ENCODE results near the gene TSPAN4. TPM values are rescaled to one million over a fixed set of nuclear protein-coding genes. Genes with fewer than 3 reads are reported as not detected.
A peak's percentile ranks its signal among the peaks of the same experiment; 100 is the strongest.

Gene TSPAN4
- total and polyA plus RNA-seq, 2 of the 13 experiments (the other 11 are each of a cell fraction or from before 2014, with no cell fraction given) = 31.7 to 68.3 TPM

DNA sequence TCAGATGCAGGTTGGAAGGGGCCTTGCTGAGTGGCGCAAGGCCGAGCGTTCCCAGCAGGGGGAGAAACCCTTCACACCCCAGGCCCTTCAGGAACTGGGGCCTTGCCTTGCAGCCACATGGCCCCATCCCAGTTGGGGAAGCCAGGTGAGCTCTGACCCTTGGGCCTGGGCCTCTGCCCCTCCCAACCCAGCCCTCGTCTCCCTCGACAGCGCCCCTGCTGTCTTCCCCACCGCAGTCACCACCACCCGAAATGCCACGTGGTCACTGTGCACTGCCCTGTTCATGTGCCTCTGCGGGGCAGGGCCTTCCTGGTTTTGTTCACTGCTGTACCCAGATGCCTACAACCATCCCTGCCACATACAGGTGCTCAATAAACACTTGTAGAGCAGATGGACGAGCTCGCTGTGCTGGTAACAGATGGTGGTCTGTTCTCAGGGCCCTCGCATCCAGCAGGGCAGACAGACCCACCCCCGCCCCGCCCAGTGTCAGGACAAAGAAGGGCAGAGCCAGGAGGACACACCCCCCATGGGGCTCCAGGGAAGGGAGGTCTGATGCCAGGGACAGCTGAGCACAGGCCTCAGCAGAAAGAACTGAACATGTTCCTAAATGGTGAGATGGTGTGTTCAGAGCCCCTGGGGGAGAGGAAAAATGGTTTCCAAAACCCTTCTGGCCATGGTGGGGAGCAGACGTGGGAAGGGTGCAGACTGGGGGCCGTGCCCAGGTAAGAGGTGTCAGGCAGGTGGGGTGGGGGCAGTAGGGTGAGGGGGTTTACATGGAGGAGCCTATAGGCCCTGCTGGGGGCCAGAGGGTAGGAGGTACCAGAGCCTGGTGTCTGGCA, 4.0 kb upstream of the TSPAN4 start (continued):
- peak; percentile 78; the same call in 1 of the 3 replicates for TF ChIP-seq MXI1 (IDR thresholded peaks at IDR 0.05; ENCODE audit: borderline replicate concordance, low read depth, low read length)
- 0 out of 2 replicates have a peak, but pooled peaks have one; percentile 31 for TF ChIP-seq ZNF230 (CRISPR knock-in tag; IDR thresholded peaks at IDR 0.05)
- peak; percentile 91 for TF ChIP-seq HNF4A (CRISPR knock-in tag; IDR thresholded peaks at IDR 0.05)
- TF ChIP-seq, protein P1, sequence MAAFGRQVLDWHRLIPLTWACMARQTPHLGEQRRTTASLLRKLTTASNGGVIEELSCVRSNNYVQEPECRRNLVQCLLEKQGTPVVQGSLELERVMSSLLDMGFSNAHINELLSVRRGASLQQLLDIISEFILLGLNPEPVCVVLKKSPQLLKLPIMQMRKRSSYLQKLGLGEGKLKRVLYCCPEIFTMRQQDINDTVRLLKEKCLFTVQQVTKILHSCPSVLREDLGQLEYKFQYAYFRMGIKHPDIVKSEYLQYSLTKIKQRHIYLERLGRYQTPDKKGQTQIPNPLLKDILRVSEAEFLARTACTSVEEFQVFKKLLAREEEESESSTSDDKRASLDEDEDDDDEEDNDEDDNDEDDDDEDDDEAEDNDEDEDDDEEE (CRISPR knock-in tag; IDR thresholded peaks at IDR 0.05) = no peak
- TF ChIP-seq, protein P2, sequence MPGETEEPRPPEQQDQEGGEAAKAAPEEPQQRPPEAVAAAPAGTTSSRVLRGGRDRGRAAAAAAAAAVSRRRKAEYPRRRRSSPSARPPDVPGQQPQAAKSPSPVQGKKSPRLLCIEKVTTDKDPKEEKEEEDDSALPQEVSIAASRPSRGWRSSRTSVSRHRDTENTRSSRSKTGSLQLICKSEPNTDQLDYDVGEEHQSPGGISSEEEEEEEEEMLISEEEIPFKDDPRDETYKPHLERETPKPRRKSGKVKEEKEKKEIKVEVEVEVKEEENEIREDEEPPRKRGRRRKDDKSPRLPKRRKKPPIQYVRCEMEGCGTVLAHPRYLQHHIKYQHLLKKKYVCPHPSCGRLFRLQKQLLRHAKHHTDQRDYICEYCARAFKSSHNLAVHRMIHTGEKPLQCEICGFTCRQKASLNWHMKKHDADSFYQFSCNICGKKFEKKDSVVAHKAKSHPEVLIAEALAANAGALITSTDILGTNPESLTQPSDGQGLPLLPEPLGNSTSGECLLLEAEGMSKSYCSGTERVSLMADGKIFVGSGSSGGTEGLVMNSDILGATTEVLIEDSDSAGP (CRISPR knock-in tag; IDR thresholded peaks at IDR 0.05; ENCODE audit: borderline replicate concordance) = peak; percentile 42; the same call in 1 of the 2 replicates
- TF ChIP-seq KLF6 (CRISPR knock-in tag; IDR thresholded peaks at IDR 0.05) = peak; percentile 67; the same call in 1 of the 2 replicates
- TF ChIP-seq, protein P3, sequence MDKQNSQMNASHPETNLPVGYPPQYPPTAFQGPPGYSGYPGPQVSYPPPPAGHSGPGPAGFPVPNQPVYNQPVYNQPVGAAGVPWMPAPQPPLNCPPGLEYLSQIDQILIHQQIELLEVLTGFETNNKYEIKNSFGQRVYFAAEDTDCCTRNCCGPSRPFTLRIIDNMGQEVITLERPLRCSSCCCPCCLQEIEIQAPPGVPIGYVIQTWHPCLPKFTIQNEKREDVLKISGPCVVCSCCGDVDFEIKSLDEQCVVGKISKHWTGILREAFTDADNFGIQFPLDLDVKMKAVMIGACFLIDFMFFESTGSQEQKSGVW (CRISPR knock-in tag; IDR thresholded peaks at IDR 0.05; ENCODE audit: borderline replicate concordance) = no peak
- TF ChIP-seq ZNF773 (CRISPR knock-in tag; IDR thresholded peaks at IDR 0.05; ENCODE audit: borderline replicate concordance) = no peak
- TF ChIP-seq, protein P4, sequence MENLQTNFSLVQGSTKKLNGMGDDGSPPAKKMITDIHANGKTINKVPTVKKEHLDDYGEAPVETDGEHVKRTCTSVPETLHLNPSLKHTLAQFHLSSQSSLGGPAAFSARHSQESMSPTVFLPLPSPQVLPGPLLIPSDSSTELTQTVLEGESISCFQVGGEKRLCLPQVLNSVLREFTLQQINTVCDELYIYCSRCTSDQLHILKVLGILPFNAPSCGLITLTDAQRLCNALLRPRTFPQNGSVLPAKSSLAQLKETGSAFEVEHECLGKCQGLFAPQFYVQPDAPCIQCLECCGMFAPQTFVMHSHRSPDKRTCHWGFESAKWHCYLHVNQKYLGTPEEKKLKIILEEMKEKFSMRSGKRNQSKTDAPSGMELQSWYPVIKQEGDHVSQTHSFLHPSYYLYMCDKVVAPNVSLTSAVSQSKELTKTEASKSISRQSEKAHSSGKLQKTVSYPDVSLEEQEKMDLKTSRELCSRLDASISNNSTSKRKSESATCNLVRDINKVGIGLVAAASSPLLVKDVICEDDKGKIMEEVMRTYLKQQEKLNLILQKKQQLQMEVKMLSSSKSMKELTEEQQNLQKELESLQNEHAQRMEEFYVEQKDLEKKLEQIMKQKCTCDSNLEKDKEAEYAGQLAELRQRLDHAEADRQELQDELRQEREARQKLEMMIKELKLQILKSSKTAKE (CRISPR knock-in tag; IDR thresholded peaks at IDR 0.05; ENCODE audit: borderline replicate concordance) = 0 out of 2 replicates have a peak, but pooled peaks have one; percentile 38
- TF ChIP-seq, protein P5, sequence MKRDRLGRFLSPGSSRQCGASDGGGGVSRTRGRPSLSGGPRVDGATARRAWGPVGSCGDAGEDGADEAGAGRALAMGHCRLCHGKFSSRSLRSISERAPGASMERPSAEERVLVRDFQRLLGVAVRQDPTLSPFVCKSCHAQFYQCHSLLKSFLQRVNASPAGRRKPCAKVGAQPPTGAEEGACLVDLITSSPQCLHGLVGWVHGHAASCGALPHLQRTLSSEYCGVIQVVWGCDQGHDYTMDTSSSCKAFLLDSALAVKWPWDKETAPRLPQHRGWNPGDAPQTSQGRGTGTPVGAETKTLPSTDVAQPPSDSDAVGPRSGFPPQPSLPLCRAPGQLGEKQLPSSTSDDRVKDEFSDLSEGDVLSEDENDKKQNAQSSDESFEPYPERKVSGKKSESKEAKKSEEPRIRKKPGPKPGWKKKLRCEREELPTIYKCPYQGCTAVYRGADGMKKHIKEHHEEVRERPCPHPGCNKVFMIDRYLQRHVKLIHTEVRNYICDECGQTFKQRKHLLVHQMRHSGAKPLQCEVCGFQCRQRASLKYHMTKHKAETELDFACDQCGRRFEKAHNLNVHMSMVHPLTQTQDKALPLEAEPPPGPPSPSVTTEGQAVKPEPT (CRISPR knock-in tag; IDR thresholded peaks at IDR 0.05; ENCODE audit: low read depth) = peak; percentile 68; the same call in 1 of the 2 replicates
- peak; percentile 78; the same call in 1 of the 2 replicates for TF ChIP-seq PITX1 (CRISPR knock-in tag; IDR thresholded peaks at IDR 0.05)
- TF ChIP-seq, protein P6, sequence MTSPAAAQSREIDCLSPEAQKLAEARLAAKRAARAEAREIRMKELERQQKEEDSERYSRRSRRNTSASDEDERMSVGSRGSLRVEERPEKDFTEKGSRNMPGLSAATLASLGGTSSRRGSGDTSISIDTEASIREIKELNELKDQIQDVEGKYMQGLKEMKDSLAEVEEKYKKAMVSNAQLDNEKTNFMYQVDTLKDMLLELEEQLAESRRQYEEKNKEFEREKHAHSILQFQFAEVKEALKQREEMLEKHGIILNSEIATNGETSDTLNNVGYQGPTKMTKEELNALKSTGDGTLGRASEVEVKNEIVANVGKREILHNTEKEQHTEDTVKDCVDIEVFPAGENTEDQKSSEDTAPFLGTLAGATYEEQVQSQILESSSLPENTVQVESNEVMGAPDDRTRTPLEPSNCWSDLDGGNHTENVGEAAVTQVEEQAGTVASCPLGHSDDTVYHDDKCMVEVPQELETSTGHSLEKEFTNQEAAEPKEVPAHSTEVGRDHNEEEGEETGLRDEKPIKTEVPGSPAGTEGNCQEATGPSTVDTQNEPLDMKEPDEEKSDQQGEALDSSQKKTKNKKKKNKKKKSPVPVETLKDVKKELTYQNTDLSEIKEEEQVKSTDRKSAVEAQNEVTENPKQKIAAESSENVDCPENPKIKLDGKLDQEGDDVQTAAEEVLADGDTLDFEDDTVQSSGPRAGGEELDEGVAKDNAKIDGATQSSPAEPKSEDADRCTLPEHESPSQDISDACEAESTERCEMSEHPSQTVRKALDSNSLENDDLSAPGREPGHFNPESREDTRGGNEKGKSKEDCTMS (CRISPR knock-in tag; conservative IDR thresholded peaks at IDR 0.05) = no peak
- no peak for TF ChIP-seq MLLT10 (CRISPR knock-in tag; IDR thresholded peaks at IDR 0.05)
- TF ChIP-seq TP53 (CRISPR knock-in tag; conservative IDR thresholded peaks at IDR 0.05) = no peak
- TF ChIP-seq ONECUT2 (CRISPR knock-in tag; IDR thresholded peaks at IDR 0.05) = no peak
- TF ChIP-seq EZH2 (conservative IDR thresholded peaks at IDR 0.05; ENCODE audit: low read depth, low read length) = no peak
- peak; percentile 48; the same call in 1 of the 2 replicates for TF ChIP-seq FOSL2 (CRISPR knock-in tag; IDR thresholded peaks at IDR 0.05)
- 0 out of 2 replicates have a peak, but pooled peaks have one; percentile 37 for TF ChIP-seq HOXA9 (CRISPR knock-in tag; IDR thresholded peaks at IDR 0.05; ENCODE audit: borderline replicate concordance)
